Naive B cell (primary cell): Measurements from ENCODE around the gene ATF4. TPM values are rescaled to one million over a fixed set of nuclear protein-coding genes. Genes with fewer than 3 reads are reported as not detected.

ENCODE experiments used
- ATAC-seq, 2 donors: fragments of 150-1000 bp; cut with Tn5 transposase; 2 replicates each; pipeline ENCODE4 v1.10.0; 2021; ENCODE audit warnings: low read depth in 2 of 2, mild to moderate bottlenecking in 2 of 2, moderate library complexity in 2 of 2
- DNase-seq: peaks from one replicate; pipeline ENCODE4 v3.0.0; 2022
- H3K27ac Mint-ChIP-seq, 6 donors: one replicate each; pipeline ENCODE4 v1.8.0; 2020 to 2022; ENCODE audit warnings: mild to moderate bottlenecking in 6 of 6, mixed read lengths in 6 of 6, moderate library complexity in 5 of 6, inconsistent platforms in 2 of 6
- H3K27me3 Mint-ChIP-seq, 3 donors: one replicate each; pipeline ENCODE4 v1.8.0; 2021 to 2022; ENCODE audit warnings: mixed read lengths in 3 of 3, mild to moderate bottlenecking in 1 of 3
- H3K36me3 Mint-ChIP-seq, 2 donors: one replicate each; pipeline ENCODE4 v1.8.0; 2020 to 2022; ENCODE audit warnings: mixed read lengths in 2 of 2, inconsistent platforms in 1 of 2, mild to moderate bottlenecking in 1 of 2
- H3K4me1 Mint-ChIP-seq, 3 donors: one replicate each; pipeline ENCODE4 v1.8.0; 2020 to 2022; ENCODE audit warnings: mixed read lengths in 3 of 3, inconsistent platforms in 1 of 3, mild to moderate bottlenecking in 1 of 3, moderate library complexity in 1 of 3
- H3K4me3 Mint-ChIP-seq, 8 donors: one replicate each; pipeline ENCODE4 v1.8.0; 2020 to 2022; ENCODE audit warnings: mild to moderate bottlenecking in 8 of 8, mixed read lengths in 8 of 8, moderate library complexity in 8 of 8, inconsistent platforms in 2 of 8
- H3K9me3 Mint-ChIP-seq, 7 donors: one replicate each; pipeline ENCODE4 v1.8.0; 2020 to 2022; ENCODE audit warnings: mixed read lengths in 7 of 7, mild to moderate bottlenecking in 5 of 7, inconsistent platforms in 2 of 7, moderate library complexity in 1 of 7
- polyA plus RNA-seq, 6 donors: library from polyadenylated mRNA; unstranded; fragments of 300-500 nt; fragmentation: Illumina TruSeq; gene quantifications; one replicate each; pipeline ENCODE4 v1.2.3, GENCODE V29; 2021; ENCODE audit warnings: low read depth in 6 of 6

The ATF4 gene
- polyA plus RNA-seq, result 100 to 1,000 TPM in 2 of 6 donors, 10 to 100 TPM in 4; 74.9 to 159 (median 98.9) TPM

GRCh38 chr22:39520226-39521105 lies at the start of gene ATF4:
Gene ATF4 (plus strand): TSS chr22:39520562. CDS start chr22:39521446, 884 bp downstream.
- peaks cover 0 to 9% of the 10 kb centered on the region in 2 donors for H3K36me3 Mint-ChIP-seq
- H3K4me1 Mint-ChIP-seq, result peaks cover 37 to 55% (median 49%) of the 10 kb centered on the region in 3 donors
- H3K9me3 Mint-ChIP-seq, result peaks cover 0 to 4% (median 0%) of the 10 kb centered on the region in 7 donors
- no peaks in the 10 kb centered on the region for H3K27me3 Mint-ChIP-seq
- peak within 1 kb of the TSS; percentile 98 to 100 (median 99) for H3K27ac Mint-ChIP-seq
- ATAC-seq, result peak; percentile 45 to 57
- DNase-seq, result peak; percentile 64
- peak within 1 kb of the TSS; percentile 90 to 100 (median 98) for H3K4me3 Mint-ChIP-seq

- Mint-ChIP-seq H3K9me3 (no peaks in the 10 kb centered on the region), H3K4me3 (peak overlapping the region in 6 of 8 donors; percentile 51 to 81 (median 60)), H3K27ac (peak overlapping the region in 4 of 6 donors; percentile 63 to 96 (median 74)), H3K4me1 (peaks cover 45 to 71% (median 46%) of the 10 kb centered on the region in 3 donors), H3K36me3 (no peaks in the 10 kb centered on the region), H3K27me3 (no peaks in the 10 kb centered on the region)
- DNase-seq, result no peak
- ATAC-seq, result peak; percentile 41 to 57
These were observed 48.8 kb upstream of the ATF4 start for GRCh38 chr22:39471381-39472141.

- H3K4me3 Mint-ChIP-seq, result peak overlapping the region in 6 of 8 donors; percentile 7 to 76 (median 59)
- peak overlapping the region in 5 of 6 donors; percentile 20 to 87 (median 43) for H3K27ac Mint-ChIP-seq
These were observed 47.5 kb upstream of the ATF4 start for GRCh38 chr22:39472570-39473556.

GRCh38 chr22:39473851-39474250 lies 46.5 kb upstream of the ATF4 start:
- no peaks in the 10 kb centered on the region for H3K36me3 Mint-ChIP-seq
- H3K4me3 Mint-ChIP-seq, result no peak overlapping the region
- peak overlapping the region in 1 of 6 donors; percentile 43 for H3K27ac Mint-ChIP-seq
- H3K9me3 Mint-ChIP-seq, result no peaks in the 10 kb centered on the region
- ATAC-seq, result no peak
- peaks cover 28 to 48% (median 29%) of the 10 kb centered on the region in 3 donors for H3K4me1 Mint-ChIP-seq
- no peaks in the 10 kb centered on the region for H3K27me3 Mint-ChIP-seq
- DNase-seq, result no peak

More at GRCh38 chr22:39472570-39473556, 47.5 kb upstream of the ATF4 start:
- ATAC-seq (peak; percentile 80), DNase-seq (peak; percentile 27)
- H3K27me3 Mint-ChIP-seq, result no peaks in the 10 kb centered on the region
- peaks cover 35 to 58% (median 35%) of the 10 kb centered on the region in 3 donors for H3K4me1 Mint-ChIP-seq
- no peaks in the 10 kb centered on the region for H3K9me3 Mint-ChIP-seq
- no peaks in the 10 kb centered on the region for H3K36me3 Mint-ChIP-seq

- H3K4me3 Mint-ChIP-seq, result no peak overlapping the region
- ATAC-seq (no peak), DNase-seq (no peak)
- H3K4me1 Mint-ChIP-seq, result peaks cover 29 to 42% (median 29%) of the 10 kb centered on the region in 3 donors
- H3K27ac Mint-ChIP-seq, result no peak overlapping the region
- no peaks in the 10 kb centered on the region for H3K27me3 Mint-ChIP-seq
- H3K36me3 Mint-ChIP-seq, result no peaks in the 10 kb centered on the region
- no peaks in the 10 kb centered on the region for H3K9me3 Mint-ChIP-seq
These were observed 45.8 kb upstream of the ATF4 start for GRCh38 chr22:39474351-39475111.

- no peak for ATAC-seq
- Mint-ChIP-seq H3K4me1 (peaks cover 26 to 35% (median 29%) of the 10 kb centered on the region in 3 donors), H3K9me3 (no peaks in the 10 kb centered on the region), H3K27ac (peak overlapping the region in 1 of 6 donors; percentile 62), H3K4me3 (peak overlapping the region in 1 of 8 donors; percentile 42), H3K36me3 (no peaks in the 10 kb centered on the region), H3K27me3 (no peaks in the 10 kb centered on the region)
- no peak for DNase-seq
These were observed 45.0 kb upstream of the ATF4 start for GRCh38 chr22:39475337-39475736.

GRCh38 chr22:39475902-39476301 lies 44.5 kb upstream of the ATF4 start:
- Mint-ChIP-seq H3K36me3 (no peaks in the 10 kb centered on the region), H3K27ac (peak overlapping the region in 2 of 6 donors; percentile 29 to 62), H3K27me3 (no peaks in the 10 kb centered on the region), H3K4me1 (peaks cover 23 to 30% (median 28%) of the 10 kb centered on the region in 3 donors), H3K4me3 (peak overlapping the region in 1 of 8 donors; percentile 42), H3K9me3 (no peaks in the 10 kb centered on the region)
- no peak for ATAC-seq
- no peak for DNase-seq

- H3K4me1 Mint-ChIP-seq, result peaks cover 17 to 24% (median 23%) of the 10 kb centered on the region in 3 donors
These were observed 43.7 kb upstream of the ATF4 start for GRCh38 chr22:39476664-39477063.

GRCh38 chr22:39477542-39477941 lies 42.8 kb upstream of the ATF4 start:
- ATAC-seq (no peak), DNase-seq (no peak)
- no peak overlapping the region for H3K27ac Mint-ChIP-seq
- H3K27me3 Mint-ChIP-seq, result no peaks in the 10 kb centered on the region
- H3K36me3 Mint-ChIP-seq, result no peaks in the 10 kb centered on the region
- H3K4me1 Mint-ChIP-seq, result peaks cover 8 to 18% (median 14%) of the 10 kb centered on the region in 3 donors
- no peaks in the 10 kb centered on the region for H3K9me3 Mint-ChIP-seq
- H3K4me3 Mint-ChIP-seq, result no peak overlapping the region

More at GRCh38 chr22:39476664-39477063, 43.7 kb upstream of the ATF4 start:
- ATAC-seq (no peak), DNase-seq (no peak)
- Mint-ChIP-seq H3K9me3 (no peaks in the 10 kb centered on the region), H3K27me3 (no peaks in the 10 kb centered on the region), H3K36me3 (no peaks in the 10 kb centered on the region), H3K27ac (no peak overlapping the region), H3K4me3 (no peak overlapping the region)

- H3K36me3 Mint-ChIP-seq, result no peaks in the 10 kb centered on the region
- DNase-seq, result no peak
- H3K4me3 Mint-ChIP-seq, result no peak overlapping the region
- peaks cover 0 to 10% (median 6%) of the 10 kb centered on the region in 3 donors for H3K4me1 Mint-ChIP-seq
- no peak for ATAC-seq
- no peaks in the 10 kb centered on the region for H3K9me3 Mint-ChIP-seq
- H3K27ac Mint-ChIP-seq, result no peak overlapping the region
- H3K27me3 Mint-ChIP-seq, result no peaks in the 10 kb centered on the region
These were observed 41.9 kb upstream of the ATF4 start for GRCh38 chr22:39478441-39478850.

- Mint-ChIP-seq H3K27me3 (no peaks in the 10 kb centered on the region), H3K4me1 (peaks cover 0 to 10% (median 0%) of the 10 kb centered on the region in 3 donors), H3K27ac (peak overlapping the region in 1 of 6 donors; percentile 17), H3K9me3 (no peaks in the 10 kb centered on the region), H3K36me3 (no peaks in the 10 kb centered on the region), H3K4me3 (no peak overlapping the region)
- no peak for DNase-seq
- no peak for ATAC-seq
These were observed 41.1 kb upstream of the ATF4 start for GRCh38 chr22:39479254-39479653.

GRCh38 chr22:39480557-39480956 lies 39.8 kb upstream of the ATF4 start:
- no peak overlapping the region for H3K4me3 Mint-ChIP-seq
- no peaks in the 10 kb centered on the region for H3K36me3 Mint-ChIP-seq
- peaks cover 0 to 9% (median 0%) of the 10 kb centered on the region in 3 donors for H3K4me1 Mint-ChIP-seq
- no peaks in the 10 kb centered on the region for H3K9me3 Mint-ChIP-seq
- no peaks in the 10 kb centered on the region for H3K27me3 Mint-ChIP-seq
- DNase-seq (no peak), ATAC-seq (no peak)
- no peak overlapping the region for H3K27ac Mint-ChIP-seq
